NCI-H526 treated with DMSO at 0.1 percent for 48 hours (cell line): ENCODE data around the gene RBCK1.

Experiments
- DNase-seq: peaks from one replicate; lab custom pipeline; 2025; lab: John Stamatoyannopoulos, UW

Gene RBCK1

DNA sequence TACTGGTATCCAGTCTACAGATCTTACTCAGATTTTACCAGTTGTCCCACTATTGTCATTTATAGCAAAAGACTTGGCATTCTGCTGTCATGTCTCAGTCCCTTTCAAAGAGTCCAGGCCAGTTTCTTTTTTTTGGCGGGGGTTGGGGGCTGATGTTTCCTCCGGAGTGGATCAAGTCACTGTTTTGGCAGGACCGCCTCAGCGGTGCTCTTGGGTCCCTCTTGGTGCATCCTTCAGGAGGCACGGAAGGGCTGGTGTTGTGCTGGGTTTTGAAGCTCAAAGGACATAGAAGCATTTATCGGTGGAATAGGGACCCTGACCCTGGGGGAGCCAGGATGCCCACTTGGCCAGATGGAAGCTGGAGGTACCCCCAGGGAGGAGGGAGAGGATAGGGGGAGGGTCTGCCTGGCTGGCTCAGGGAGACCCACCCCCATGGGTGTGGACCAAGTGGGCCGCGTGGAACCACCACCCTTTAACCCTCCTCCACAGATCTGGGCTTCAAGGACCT, 10.8 kb downstream of the RBCK1 start:
- no peak for DNase-seq

DNA sequence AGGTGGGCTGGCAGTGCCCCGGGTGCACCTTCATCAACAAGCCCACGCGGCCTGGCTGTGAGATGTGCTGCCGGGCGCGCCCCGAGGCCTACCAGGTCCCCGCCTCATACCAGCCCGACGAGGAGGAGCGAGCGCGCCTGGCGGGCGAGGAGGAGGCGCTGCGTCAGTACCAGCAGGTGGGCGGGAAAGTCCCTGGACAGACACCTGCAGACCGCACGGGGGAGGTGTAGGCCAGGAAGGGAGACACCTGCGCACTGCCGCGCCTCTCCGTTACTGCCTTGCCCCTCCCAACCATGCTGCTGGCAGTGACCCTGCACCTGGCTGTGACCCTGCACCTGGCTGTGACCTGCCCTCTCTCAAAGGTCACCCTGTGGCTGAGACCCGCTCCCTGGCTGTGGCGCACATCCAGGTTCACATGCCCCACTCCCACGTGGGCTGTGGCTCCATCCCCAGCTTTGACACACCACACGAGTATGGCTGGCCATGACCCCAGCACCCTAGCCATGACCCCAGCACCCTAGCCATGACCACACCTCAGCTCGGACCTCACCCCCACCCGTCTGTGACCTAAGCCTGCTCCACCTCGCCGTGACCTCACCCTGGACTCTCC, 11.6 kb downstream of the RBCK1 start:
- DNase-seq = peak; percentile 93

DNA sequence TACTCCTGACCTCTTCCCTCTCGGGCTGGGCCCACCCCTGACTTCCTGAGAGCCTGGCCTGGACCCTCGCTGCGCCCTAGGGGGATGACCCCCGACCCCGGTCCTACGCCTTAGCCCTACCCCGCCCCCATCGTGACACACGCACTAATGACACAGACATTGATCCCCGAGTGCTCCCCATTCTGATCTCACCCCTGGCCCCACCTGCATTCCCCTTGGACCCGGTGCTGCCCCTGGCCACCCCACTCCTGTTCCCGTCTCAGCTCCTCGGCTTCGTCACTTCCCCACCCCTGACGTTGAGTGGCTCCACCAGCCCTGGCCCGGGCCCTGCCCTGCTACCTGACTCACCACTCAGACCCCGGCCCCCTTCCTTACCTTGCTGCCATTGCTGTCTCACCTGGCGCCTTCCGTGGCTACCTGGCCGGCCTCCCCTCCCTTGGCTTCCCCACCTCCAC, 12.1 kb downstream of the RBCK1 start:
- peak; percentile 37 for DNase-seq

DNA sequence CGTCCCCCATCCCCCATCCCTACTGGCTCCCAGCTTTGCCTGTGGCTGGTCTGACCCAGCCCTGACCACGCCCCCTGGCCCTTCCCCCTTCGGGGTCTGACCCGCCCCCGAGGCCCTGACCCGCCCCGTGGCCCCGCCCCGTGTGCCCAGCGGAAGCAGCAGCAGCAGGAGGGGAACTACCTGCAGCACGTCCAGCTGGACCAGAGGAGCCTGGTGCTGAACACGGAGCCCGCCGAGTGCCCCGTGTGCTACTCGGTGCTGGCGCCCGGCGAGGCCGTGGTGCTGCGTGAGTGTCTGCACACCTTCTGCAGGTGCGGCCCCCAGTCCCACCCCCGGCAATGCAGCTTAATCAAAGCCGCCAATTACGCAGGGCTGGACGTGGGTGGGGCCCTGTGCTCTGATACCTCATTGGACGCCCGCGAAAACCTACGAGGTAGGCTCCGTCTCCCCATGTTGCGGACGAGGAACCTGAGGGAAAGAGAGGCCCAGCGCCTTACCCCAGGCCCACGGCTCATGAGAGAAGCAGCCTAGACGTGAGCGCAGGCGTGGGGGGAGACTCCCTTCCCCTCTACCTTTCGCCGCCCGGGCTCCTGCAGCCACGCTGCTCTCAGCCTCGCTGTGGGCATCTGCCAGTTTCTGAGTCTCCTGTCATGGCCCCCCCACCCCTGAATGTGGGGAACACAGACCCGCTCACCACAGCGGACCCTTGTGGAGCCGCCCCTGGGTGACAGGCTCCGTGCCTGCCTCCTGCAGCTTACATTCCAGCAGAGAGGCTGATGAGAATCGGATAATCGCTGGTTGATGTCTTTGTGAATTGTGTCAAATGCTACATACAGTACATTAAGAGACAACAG, 12.8 kb downstream of the RBCK1 start:
- peak; percentile 76 for DNase-seq

DNA sequence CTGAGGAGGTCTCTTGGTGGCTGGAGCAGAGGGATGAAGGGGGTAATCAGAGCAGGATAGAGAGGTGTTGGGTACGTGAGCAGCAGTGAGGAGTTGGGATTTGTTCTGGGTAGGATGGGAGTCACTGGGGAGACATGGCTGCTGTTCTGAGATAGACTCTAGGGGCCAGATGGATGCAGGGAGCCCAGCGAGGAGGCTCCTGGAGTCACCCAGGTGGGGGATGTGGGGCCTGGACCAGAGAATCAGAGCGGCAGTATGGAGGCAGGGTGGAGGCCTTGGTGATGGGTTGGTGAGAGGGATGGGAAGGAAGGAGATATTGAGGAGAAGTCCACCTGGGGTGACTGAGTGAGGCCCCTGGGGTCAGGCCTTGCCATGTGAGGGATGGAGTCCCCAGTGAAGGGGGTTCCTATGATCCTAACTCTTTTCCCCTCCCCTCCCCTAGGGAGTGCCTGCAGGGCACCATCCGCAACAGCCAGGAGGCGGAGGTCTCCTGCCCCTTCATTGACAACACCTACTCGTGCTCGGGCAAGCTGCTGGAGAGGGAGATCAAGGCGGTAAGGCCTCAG, 13.7 kb downstream of the RBCK1 start:
- no peak for DNase-seq

DNA sequence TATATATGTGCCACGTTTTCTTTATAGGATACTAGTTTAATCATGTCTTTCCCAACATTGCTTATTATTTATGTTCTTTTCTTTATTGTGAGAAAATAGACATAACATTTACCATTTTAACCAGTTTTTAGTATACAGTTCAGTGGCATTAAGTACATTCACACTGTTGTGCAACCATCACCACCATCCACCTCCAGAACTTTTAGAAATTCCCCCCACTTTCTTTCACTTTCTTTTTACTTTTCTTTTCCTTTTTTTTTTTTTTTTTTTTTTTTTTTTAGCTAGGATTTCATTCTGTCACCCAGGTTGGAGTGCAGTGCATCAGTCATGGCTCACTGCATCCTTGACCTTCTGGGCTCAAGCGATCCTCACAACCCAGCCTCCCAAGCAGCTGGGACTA, 18.5 kb downstream of the RBCK1 start:
- DNase-seq = no peak

DNA sequence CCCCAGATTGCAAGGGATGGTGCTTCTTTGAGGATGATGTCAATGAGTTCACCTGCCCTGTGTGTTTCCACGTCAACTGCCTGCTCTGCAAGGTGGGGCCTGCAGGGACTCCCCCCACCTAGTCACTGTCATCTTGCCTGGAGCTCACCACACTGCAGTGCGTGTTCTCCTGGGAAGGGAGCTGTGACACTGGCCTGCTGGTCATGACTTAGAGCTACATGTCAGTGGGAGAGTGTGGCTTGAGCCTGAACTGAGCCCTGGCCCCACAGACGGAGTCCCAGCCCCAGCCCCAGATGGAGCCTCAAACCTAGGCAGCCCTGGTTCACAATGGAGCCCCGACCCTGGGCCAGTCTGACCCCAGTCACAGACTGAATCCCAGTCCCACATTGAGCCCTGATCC, 19.3 kb downstream of the RBCK1 start:
- DNase-seq = no peak

DNA sequence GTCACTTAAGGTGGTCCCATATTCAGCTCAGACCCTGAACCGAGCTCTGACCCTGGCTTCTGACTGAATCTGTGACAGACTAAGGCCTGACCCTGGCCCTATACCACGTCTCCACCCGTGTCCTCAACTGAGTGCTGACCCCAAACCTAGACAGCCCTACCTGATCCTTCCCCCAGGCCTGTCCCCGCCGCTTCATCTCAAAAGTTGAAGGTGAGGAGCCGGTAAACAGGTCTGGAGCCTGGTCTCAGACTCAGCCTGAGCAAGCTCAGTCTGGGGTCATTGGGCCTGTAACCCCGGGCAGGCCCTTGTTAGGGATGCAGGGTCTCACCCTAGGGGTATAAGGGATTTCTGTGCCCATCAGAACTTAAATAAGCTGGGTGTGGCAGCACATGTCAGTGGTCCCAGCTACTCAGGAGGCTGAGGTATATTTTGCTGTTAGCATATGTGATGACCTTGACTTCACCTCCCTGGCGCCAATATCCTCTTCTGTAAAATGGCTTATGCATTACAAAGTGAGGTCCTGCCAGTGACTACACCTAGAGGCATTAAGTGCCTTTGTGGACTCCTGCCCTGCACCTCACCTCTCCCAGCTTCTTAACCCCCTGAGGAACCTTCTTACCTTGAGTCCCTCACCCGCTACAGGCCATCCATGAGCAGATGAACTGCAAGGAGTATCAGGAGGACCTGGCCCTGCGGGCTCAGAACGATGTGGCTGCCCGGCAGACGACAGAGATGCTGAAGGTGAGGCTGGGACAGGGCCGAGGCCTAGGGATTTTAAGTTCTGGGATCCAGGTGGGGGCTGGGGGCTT, 20.0 kb downstream of the RBCK1 start:
- DNase-seq = no peak

DNA sequence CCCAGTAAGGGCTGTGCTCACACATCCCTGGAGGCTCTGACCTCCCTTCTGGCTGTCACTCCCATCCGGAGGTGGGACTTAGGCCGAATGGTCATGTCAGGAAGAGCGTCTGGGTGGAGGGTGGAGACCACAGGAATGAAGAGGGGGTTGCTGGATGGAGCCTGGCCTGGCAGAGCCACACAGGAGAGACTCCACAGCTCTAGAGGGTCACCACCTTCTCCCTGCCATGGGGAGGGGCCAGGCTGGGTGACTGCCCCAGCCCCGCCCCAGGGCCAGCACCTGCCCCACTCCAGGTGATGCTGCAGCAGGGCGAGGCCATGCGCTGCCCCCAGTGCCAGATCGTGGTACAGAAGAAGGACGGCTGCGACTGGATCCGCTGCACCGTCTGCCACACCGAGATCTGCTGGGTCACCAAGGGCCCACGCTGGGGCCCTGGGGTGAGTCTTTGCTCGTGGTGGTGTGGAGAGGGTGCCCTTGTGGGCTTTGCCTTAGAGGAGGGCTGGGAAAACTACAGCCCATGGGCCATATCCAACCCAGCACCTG, 20.6 kb downstream of the RBCK1 start:
- DNase-seq = no peak

DNA sequence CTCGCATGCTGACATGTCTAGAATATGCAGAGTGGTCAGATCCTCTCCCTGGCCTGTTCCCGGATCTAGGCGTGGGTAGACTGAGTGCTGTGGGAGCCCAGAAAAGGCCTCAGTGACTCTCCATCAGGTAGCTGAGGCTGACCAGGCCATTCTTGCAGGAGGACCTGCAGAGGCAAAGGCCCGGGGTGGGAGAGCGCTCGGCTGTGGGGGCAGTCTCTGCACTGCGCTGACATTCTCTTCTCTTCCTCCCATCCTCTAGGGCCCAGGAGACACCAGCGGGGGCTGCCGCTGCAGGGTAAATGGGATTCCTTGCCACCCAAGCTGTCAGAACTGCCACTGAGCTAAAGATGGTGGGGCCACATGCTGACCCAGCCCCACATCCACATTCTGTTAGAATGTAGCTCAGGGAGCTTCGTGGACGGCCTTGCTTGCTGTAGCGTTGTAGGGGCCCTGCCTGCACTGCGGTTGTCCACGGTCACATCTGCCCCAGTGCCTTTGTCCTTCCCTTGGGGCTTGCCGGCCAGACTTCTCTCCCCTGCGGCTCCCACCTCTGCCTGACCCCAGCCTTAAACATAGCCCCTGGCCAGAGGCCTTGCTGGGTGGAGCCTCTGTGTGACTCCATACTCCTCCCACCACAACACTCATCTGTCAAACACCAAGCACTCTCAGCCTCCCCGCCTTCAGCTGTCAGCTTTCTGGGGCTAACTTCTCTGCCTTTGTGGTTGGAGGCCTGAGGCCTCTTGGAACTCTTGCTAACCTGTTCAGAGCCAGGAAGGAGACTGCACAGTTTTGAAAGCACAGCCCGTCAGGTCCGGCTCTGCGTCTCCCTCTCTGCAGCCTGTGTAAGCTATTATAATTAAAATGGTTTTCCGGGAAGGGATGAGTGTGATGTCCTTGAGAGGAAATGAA, 22.2 kb downstream of the RBCK1 start:
- DNase-seq = no peak

DNA sequence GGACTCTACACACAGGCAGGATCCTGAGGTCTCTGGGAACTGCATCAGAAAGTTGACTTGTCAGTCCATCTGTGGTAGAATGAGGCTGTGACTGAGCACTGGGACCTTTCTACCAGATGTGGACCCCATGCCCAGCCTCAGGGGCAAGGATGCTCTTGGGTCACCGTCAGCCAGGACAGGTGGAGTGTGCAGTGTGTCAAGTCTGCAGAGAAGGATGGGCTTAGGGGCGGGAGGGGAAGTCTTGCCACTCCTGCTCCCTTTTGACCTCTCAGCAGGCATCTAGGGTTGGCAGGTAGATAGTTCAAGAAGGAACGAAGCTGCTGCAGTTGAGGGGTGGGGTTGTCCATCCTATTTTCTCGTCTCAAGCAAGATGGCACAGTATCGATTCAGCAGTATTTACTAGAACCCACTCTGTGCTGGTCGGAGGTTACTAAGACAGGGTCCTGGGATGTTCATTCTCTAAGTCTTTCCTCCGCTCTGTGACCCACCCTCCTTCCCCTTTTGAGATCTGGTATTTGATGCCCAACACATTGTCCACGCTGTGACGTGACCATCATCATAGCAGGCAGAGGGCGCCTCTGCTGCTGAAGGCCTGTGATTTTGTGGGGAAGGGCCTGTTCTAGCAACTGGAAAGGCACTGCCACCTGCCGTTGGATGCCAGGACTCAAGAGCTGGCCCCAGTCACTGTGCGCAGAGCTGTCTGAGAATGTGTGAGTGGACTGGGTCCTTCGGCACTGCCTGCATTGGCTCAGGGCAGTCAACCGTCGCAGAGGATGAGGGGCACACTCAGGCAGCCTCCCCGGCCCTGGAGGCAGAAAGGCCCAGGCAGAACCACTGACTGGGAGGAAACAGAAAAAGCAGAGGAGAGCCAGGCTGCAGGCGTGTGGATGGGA, 23.2 kb downstream of the RBCK1 start:
- peak; percentile 62 for DNase-seq

DNA sequence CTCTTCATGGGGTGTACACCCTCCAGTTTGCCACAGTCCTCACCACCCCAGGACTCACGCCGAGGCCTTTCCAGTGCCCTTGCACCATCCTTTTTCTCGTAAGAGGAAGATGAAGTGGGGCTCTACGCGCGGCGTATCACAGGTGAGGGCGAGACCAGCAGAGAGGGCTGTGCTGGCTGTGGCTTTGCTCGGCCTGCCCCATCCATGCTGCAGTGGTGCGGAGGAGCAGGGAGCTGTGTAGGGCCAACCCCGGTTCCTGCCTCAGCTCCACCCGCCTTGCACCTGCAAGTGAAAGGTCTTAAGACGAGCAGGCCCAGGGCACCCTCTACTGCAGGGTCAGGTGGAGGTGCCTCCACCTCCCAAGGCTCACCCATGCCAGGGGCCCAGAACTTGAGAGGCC, 24.1 kb downstream of the RBCK1 start:
- DNase-seq = no peak

DNA sequence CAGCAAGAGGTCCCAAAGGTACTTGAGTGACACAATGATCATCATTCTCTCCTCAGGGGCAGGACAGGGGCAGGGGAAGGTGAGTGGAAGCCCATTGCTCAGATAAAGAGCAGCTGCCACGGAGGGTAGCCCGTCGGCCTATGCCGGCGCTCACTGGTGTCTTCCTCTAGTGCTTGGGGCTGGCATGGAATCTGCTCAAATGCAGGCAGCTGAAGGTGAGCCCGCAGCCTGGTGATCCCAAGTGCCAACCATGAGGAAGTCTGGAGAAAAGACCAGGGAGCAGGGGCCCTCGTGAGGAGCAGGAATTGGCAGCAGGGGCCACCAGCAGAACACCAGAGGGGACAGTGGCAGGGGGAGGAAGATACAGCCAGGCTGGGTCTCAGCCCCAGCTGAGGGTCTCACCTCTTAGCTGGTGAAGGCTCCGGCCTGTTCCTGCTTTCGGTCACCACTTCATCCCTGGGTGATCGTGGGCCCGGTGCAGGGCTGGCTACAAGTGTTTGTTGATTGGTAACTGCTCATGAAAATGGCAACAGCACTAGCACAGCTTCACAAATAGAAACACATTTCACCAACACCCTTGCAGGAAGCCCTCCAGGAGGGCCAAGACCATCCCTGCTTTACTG, 24.7 kb downstream of the RBCK1 start:
- no peak for DNase-seq

DNA sequence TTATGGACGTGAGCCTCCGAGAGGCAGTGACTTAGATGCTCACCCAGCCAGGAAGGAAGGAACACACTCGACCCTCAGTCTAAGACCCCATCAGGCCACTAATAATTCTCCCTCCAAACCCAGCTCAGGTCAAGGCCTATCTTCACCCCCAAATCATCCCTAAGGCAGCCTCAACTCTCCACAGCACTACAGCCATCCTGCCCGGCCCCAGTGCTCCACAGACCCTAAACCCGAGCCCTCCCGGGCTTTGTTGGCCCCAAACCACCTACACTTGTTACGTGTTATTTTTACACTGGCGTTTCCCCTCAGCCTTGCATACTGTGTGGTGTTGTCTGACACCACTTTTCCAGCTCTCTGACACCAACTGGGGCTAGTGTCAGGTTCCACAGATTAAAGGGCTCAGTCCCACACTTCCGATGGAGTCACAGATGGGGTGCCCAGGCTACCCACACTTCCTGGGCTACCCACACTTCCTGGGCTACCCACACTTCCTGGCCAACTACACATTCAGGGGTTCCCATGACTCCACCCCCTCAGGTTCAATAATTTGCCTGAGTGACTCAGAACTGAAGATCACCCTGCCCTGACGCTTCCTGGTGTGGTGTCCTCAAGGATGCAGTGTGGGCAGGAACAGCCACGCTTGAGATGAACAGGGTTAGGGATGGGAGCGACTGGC, 25.3 kb downstream of the RBCK1 start:
- no peak for DNase-seq

DNA sequence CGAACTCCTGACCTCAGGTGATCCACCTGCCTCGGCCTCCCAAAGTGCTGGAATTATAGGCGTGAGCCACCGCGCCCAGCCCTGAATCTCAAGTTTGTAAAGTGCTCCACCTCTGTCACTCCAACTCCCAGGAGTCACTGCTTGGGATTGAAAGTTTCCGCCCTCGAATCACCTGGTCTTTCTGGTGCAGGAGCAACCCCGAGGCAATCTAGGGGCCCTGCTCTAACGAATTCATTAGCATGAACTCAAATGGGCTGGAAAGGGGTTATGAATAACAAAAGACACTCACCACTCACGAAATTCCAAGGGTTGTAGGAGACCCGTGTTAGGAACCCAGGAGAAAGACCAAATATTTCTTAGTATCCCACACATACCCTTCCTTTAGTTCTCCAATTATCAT, 26.1 kb downstream of the RBCK1 start:
- peak; percentile 11 for DNase-seq

DNA sequence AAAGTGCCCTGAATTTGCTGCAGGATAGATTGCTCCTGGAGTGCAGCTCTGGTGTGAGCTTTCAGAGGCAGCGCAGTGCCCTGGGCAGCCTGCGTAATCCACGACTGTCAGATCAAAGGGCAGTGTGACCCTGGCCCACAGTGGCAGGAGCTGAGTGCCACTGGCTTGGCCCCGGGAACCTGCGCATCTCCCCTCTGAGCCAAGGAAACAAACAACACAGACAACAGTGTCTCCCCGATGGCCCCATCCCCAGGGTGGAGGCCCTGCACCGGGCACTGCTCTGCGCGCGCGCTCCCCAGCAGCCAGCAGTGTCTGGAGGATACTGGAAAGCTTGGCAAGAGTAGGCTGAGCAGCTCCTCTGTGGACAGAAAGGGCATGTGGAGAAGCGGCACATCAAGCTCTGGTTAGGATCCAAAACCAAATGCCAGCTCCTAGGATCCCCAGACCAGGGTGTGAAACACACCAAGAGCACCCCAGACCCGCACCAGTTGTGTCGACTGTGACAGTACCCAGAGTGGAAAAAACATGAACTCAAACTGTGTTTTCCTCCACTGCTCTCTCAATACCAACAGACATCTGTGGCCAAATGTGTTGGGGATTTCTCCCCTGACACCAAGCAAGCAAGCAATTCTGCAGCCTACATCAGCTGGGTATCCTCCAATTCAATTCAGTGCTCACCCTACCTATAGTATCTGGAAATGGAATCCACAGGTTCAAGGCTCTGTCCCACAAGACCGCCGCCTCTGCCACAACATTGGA, 26.7 kb downstream of the RBCK1 start:
- DNase-seq = no peak

DNA sequence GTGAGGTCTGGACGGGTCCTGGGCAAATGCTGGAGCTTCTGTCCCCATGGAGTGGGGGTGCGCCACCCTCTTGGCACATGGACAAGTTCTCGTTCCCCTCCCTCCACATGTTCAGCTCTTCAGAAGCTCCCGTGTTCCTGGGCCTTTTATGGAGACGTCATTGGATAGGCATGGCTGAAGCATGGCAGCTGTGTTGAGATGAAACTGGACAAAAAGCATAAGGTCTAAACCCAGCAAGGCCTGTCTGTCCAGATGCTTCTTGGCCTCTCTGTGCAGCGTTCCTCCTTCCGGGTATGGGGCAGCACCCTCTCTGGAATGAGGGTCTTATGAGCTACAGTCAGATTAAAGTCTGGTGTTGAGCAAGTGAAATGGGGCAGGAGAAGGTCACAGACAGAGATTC, 27.5 kb downstream of the RBCK1 start:
- DNase-seq = no peak

DNA sequence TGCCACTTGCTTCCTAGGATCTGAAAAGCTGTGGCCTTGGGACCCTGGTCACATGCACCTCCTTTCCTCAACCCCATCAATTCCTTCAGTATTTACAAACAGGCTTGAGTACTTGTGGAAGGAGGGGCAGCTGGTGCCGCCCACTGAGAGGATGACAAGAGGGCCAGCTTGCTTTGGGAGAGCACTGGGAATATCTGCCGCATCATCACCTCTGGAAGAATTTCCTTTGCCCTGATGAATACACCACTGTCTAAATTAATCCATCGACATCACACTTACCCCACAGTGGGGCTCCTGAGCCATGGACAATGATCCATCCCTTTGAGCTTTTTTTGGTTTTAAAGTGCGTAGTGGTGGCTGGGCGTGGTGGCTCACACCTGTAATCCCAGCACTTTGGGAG, 28.4 kb downstream of the RBCK1 start:
- no peak for DNase-seq
